SU-DHL-6 (cell line): ENCODE results near the gene WDR59.

Source experiments
- H2AFZ ChIP-seq: fragments of 200-600 bp; sonication (generic); 2 replicates; pipeline ENCODE4 v1.6.1; 2014; ENCODE audit warnings: low read depth, mild to moderate bottlenecking, moderate library complexity, mixed read lengths, antibody characterized with exemption, low read length; ENCODE audit not compliant: severe bottlenecking
- H3F3A ChIP-seq: fragments of 200-600 bp; shearing (Covaris generic); 2 replicates; pipeline ENCODE4 v1.6.0; 2016; ENCODE audit warnings: antibody characterized with exemption, mild to moderate bottlenecking; ENCODE audit not compliant: insufficient read depth
- H3K27ac ChIP-seq: fragments of 200-600 bp; sonication (generic); 2 replicates; pipeline ENCODE4 v1.5.1; 2016; ENCODE audit warnings: low read depth, mild to moderate bottlenecking, low read length, moderate library complexity, mixed read lengths
- H3K27me3 ChIP-seq: fragments of 200-600 bp; sonication (generic), shearing (Covaris generic); 2 replicates; pipeline ENCODE4 v1.6.0; 2014; ENCODE audit warnings: mild to moderate bottlenecking, low read length
- H3K36me3 ChIP-seq: fragments of 200-600 bp; sonication (generic); 2 replicates; pipeline ENCODE4 v1.6.1; 2014; ENCODE audit warnings: mild to moderate bottlenecking, low read length, mixed read lengths
- H3K4me2 ChIP-seq: fragments of 300-600, 200-600 bp; shearing (Covaris generic), sonication (generic); 2 replicates; pipeline ENCODE4 v1.6.0; 2014; ENCODE audit warnings: low read length, low read depth, mild to moderate bottlenecking; ENCODE audit not compliant: poor library complexity, severe bottlenecking
- H3K4me3 ChIP-seq: fragments of 200-600 bp; sonication (generic); 2 replicates; pipeline ENCODE4 v1.5.1; 2014; ENCODE audit warnings: antibody characterized with exemption, low read length, mild to moderate bottlenecking, mixed read lengths; ENCODE audit not compliant: insufficient read depth, poor library complexity, severe bottlenecking
- H3K79me2 ChIP-seq: fragments of 200-600 bp; sonication (generic); 2 replicates; pipeline ENCODE4 v1.6.1; 2014; ENCODE audit warnings: mild to moderate bottlenecking, low read length, moderate library complexity; ENCODE audit not compliant: insufficient read depth
- H3K9ac ChIP-seq: fragments of 200-600 bp; sonication (generic); 2 replicates; pipeline ENCODE4 v1.7.0; 2014; ENCODE audit warnings: mild to moderate bottlenecking, low read length
- H3K9me2 ChIP-seq: fragments of 200-600 bp; sonication (generic); replicated peaks from 2 replicates; pipeline ENCODE4 v1.6.1; 2014; ENCODE audit warnings: low read length; ENCODE audit not compliant: insufficient read depth
- H3K9me3 ChIP-seq: fragments of 200-600 bp; sonication (generic); 2 replicates; pipeline ENCODE4 v1.6.1; 2014; ENCODE audit warnings: low read length, mixed read lengths; ENCODE audit not compliant: insufficient read depth
- H4K20me1 ChIP-seq: fragments of 200-600 bp; sonication (generic); 2 replicates; pipeline ENCODE4 v1.6.1; 2014; ENCODE audit warnings: low read depth, mild to moderate bottlenecking, antibody characterized with exemption, low read length, moderate library complexity, mixed read lengths
- CTCF ChIP-seq: fragments of 200-600 bp; sonication (generic); IDR thresholded peaks from one replicate; pipeline ENCODE4 v1.5.1; 2017; ENCODE audit warnings: antibody characterized with exemption, mild to moderate bottlenecking, low read length, moderate library complexity; ENCODE audit not compliant: insufficient read depth, poor library complexity, severe bottlenecking
- EZH2phosphoT487 ChIP-seq: fragments of 200-600 bp; sonication (generic), shearing (Covaris generic); conservative IDR thresholded peaks from 2 replicates; pipeline ENCODE4 v1.6.1; 2018; ENCODE audit warnings: mild to moderate bottlenecking, antibody characterized with exemption, low read length, moderate library complexity, mixed read lengths

The WDR59 gene

GRCh38 chr16:74892574-74893461 lies 92.1 kb downstream of the WDR59 start:
- Histone ChIP-seq H3F3A (no peaks in the 10 kb centered on the region), H4K20me1 (no peaks in the 10 kb centered on the region), H3K4me2 (no peak overlapping the region), H3K9ac (no peak overlapping the region), H3K9me3 (no peaks in the 10 kb centered on the region), H3K79me2 (no peaks in the 10 kb centered on the region), H2AFZ (no peak overlapping the region), H3K36me3 (no peaks in the 10 kb centered on the region; the same call in 1 of the 2 replicates), H3K9me2 (no peaks in the 10 kb centered on the region), H3K4me3 (no peak overlapping the region), H3K27ac (no peak overlapping the region), H3K27me3 (no peaks in the 10 kb centered on the region)
- TF ChIP-seq CTCF: no peak
- no peak for TF ChIP-seq EZH2phosphoT487

GRCh38 chr16:74888888-74889287 lies 96.0 kb downstream of the WDR59 start:
- Histone ChIP-seq H3K9me3 (no peaks in the 10 kb centered on the region), H3K9me2 (no peaks in the 10 kb centered on the region), H3K4me2 (no peak overlapping the region), H2AFZ (no peak overlapping the region), H3K79me2 (no peaks in the 10 kb centered on the region), H3K4me3 (no peak overlapping the region), H3K36me3 (peaks cover 3% of the 10 kb centered on the region; the same call in 1 of the 2 replicates), H3K9ac (no peak overlapping the region), H4K20me1 (no peaks in the 10 kb centered on the region), H3K27me3 (no peaks in the 10 kb centered on the region), H3K27ac (no peak overlapping the region), H3F3A (no peaks in the 10 kb centered on the region)
- TF ChIP-seq EZH2phosphoT487: no peak
- no peak for TF ChIP-seq CTCF

- Histone ChIP-seq H3K9me2 (no peaks in the 10 kb centered on the region), H3K79me2 (no peaks in the 10 kb centered on the region), H3K4me2 (no peak overlapping the region), H3K27me3 (no peaks in the 10 kb centered on the region), H3K36me3 (peaks cover 3% of the 10 kb centered on the region; the same call in 1 of the 2 replicates), H3K9me3 (no peaks in the 10 kb centered on the region), H3K9ac (no peak overlapping the region), H4K20me1 (no peaks in the 10 kb centered on the region), H3K4me3 (no peak overlapping the region), H3K27ac (no peak overlapping the region), H3F3A (no peaks in the 10 kb centered on the region), H2AFZ (no peak overlapping the region)
- TF ChIP-seq EZH2phosphoT487: no peak
- TF ChIP-seq CTCF: no peak
Observed at GRCh38 chr16:74888232-74888862, 96.6 kb downstream of the WDR59 start.
